Calu3 (cell line): ENCODE results near the gene FXN. TPM values are rescaled to one million over a fixed set of nuclear protein-coding genes. Genes with fewer than 3 reads are reported as not detected.

Source experiments
- BruUV-seq: library from RNA; stranded (reverse); fragments of 400-500 nt; replicated peaks from 2 replicates; lab custom pipeline; 2021; lab: Mats Ljungman, UMichigan
- CTCF ChIA-PET: fragments of 300-600 bp; sonication (Branson Sonifier 250); formaldehyde crosslinking; loops from one replicate; lab custom pipeline; 2022; ENCODE audit warnings: antibody characterized with exemption; lab: Charles Lee
- DNase-seq: peaks from one replicate; pipeline ENCODE4 v3.0.0; 2022
- H3K27ac Mint-ChIP-seq: one replicate; pipeline ENCODE4 v1.8.0; 2022; ENCODE audit warnings: mixed read lengths; ENCODE audit not compliant: unreplicated experiment
- H3K27me3 Mint-ChIP-seq: one replicate; pipeline ENCODE4 v1.8.0; 2022; ENCODE audit warnings: mixed read lengths; ENCODE audit not compliant: unreplicated experiment
- H3K36me3 Mint-ChIP-seq: one replicate; pipeline ENCODE4 v1.8.0; 2022; ENCODE audit warnings: mild to moderate bottlenecking, moderate library complexity, mixed read lengths; ENCODE audit not compliant: insufficient read depth, unreplicated experiment
- H3K4me1 Mint-ChIP-seq: one replicate; pipeline ENCODE4 v1.8.0; 2022; ENCODE audit warnings: mild to moderate bottlenecking, low read depth, mixed read lengths; ENCODE audit not compliant: unreplicated experiment
- H3K4me3 Mint-ChIP-seq: one replicate; pipeline ENCODE4 v1.8.0; 2022; ENCODE audit warnings: mild to moderate bottlenecking, low read depth, moderate library complexity, mixed read lengths; ENCODE audit not compliant: unreplicated experiment
- H3K9me3 Mint-ChIP-seq: one replicate; pipeline ENCODE4 v1.8.0; 2022; ENCODE audit warnings: low read depth, mixed read lengths; ENCODE audit not compliant: unreplicated experiment
- CTCF ChIP-seq: fragments of 200-600 bp; IDR thresholded peaks from one replicate; pipeline ENCODE4 v1.8.0; 2022; ENCODE audit warnings: antibody characterized with exemption; ENCODE audit not compliant: unreplicated experiment
- intact Hi-C: fragments of 100-400 bp; cut with micrococcal nuclease; formaldehyde crosslinking; loops from one replicate; pipeline ENCODE4 v1.10.0; 2022; ENCODE audit not compliant: unreplicated experiment
- total RNA-seq: library from RNA; stranded (reverse); gene quantifications from 2 replicates; pipeline ENCODE4 v1.2.3, GENCODE V29; 2022

FXN gene
- total RNA-seq, 1 experiment from 2014 or later, result 12.9 TPM

GRCh38 chr9:69016191-69017096 is 19.1 kb upstream of the FXN start:
- Mint-ChIP-seq H3K4me1 (no peaks in the 10 kb centered on the region), H3K27me3 (peaks cover 38% of the 10 kb centered on the region), H3K9me3 (no peaks in the 10 kb centered on the region), H3K4me3 (no peak overlapping the region), H3K36me3 (no peaks in the 10 kb centered on the region), H3K27ac (no peak overlapping the region)
- no peak for DNase-seq
- TF ChIP-seq CTCF, result no peak
- BruUV-seq, result no TSS peak
- CTCF ChIA-PET, result no interaction called here
- intact Hi-C loops, result no loop called here

- no TSS peak for BruUV-seq
- Mint-ChIP-seq H3K36me3 (no peaks in the 10 kb centered on the region), H3K27me3 (peaks cover 42% of the 10 kb centered on the region), H3K4me1 (no peaks in the 10 kb centered on the region), H3K4me3 (no peak overlapping the region), H3K27ac (no peak overlapping the region), H3K9me3 (no peaks in the 10 kb centered on the region)
- no peak for TF ChIP-seq CTCF
- CTCF ChIA-PET, result no interaction called here
- intact Hi-C loops, result no loop called here
- no peak for DNase-seq
Observed at GRCh38 chr9:69018737-69019136, 16.8 kb upstream of the FXN start.

- peaks cover 52% of the 10 kb centered on the region for H3K27me3 Mint-ChIP-seq
- BruUV-seq, result no TSS peak
- no peaks in the 10 kb centered on the region for H3K9me3 Mint-ChIP-seq
- H3K4me1 Mint-ChIP-seq, result no peaks in the 10 kb centered on the region
- intact Hi-C loops, result no loop called here
- H3K36me3 Mint-ChIP-seq, result no peaks in the 10 kb centered on the region
- CTCF ChIA-PET, result no interaction called here
- no peak overlapping the region for H3K4me3 Mint-ChIP-seq
- no peak for TF ChIP-seq CTCF
- DNase-seq, result no peak
- no peak overlapping the region for H3K27ac Mint-ChIP-seq
Observed at GRCh38 chr9:69019808-69020207, 15.7 kb upstream of the FXN start.

GRCh38 chr9:69020301-69021145 is 15.0 kb upstream of the FXN start:
- no TSS peak for BruUV-seq

More at GRCh38 chr9:69020301-69021145, 15.0 kb upstream of the FXN start:
- H3K4me1 Mint-ChIP-seq, result no peaks in the 10 kb centered on the region
- H3K27me3 Mint-ChIP-seq, result peaks cover 48% of the 10 kb centered on the region
- no peak overlapping the region for H3K27ac Mint-ChIP-seq
- no peaks in the 10 kb centered on the region for H3K36me3 Mint-ChIP-seq
- no peak overlapping the region for H3K4me3 Mint-ChIP-seq
- CTCF ChIA-PET, result interaction anchor here (0.6 kb wide), 1 partner anchor 13 kb away, joined by 3 read pairs; no protein-coding TSS in a partner anchor
- TF ChIP-seq CTCF, result no peak
- intact Hi-C loops, result no loop called here
- DNase-seq, result no peak
- H3K9me3 Mint-ChIP-seq, result no peaks in the 10 kb centered on the region
